ENCODE results near the gene SH3BGRL3.
A peak's percentile ranks its signal among the peaks of the same experiment; 100 is the strongest.
"Not testable (repeated sequence)": the region's sequence is repeated elsewhere in the genome, so short reads cannot be mapped to it uniquely, and the experiment has no call there.

SH3BGRL3 gene

DNA sequence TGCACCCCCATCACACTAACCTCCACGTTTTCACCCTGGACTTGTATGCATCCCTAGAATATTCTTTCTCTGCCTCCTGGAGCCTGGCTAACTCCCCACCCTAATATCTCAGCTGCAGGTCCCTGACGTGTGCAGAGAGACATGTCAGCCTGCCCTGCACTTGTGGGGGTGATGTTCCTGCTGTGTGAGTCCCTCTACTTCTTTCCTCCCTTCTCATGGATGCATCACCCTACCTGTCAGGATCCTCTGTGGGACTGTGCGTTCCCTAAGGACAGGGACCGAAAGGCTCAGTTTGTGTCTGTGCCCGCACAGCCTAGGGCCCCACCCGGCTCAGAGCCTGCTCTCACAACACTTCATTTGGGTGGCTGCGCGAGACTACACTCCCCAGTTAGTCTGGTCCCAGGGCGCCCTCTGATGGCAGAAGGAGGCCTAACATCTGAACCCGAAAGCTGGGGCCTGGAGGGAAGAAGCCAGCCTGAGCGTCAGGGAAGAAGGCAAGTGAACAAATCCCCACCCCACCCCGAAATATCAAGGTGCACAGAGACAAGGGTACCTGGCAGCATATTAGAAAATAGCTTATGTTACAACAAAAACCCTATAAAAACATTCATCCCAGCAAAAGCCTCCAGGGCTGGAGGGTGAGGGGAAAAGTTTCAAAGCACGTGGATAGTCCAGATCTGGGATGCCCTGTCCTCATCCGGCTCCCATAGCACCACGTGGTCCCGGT, 41.6 kb downstream of the SH3BGRL3 start:
- Histone ChIP-seq H3K4me3 (ENCODE audit: low read length in 2 of 2) (peak overlapping the region in 1 of 2 donors; percentile 47), H3K27ac (ENCODE audit: low read length) (no peak overlapping the region), H3K36me3 (ENCODE audit: control insufficient read depth in 2 of 2, insufficient read depth in 2 of 2, low read length in 2 of 2) (no peaks in the 10 kb centered on the region), H3K27me3 (ENCODE audit: control insufficient read depth in 1 of 2, insufficient read depth in 2 of 2, low read length in 2 of 2) (peaks cover 4 to 7% of the 10 kb centered on the region in 2 donors), H3K9ac (ENCODE audit: low read length in 2 of 2) (peak overlapping the region; percentile 37 to 58), H3K4me1 (ENCODE audit: control insufficient read depth, insufficient read depth, low read length) (peaks cover 7% of the 10 kb centered on the region), H3K9me3 (ENCODE audit: control insufficient read depth in 2 of 2, low read length in 2 of 2) (no peaks in the 10 kb centered on the region)

DNA sequence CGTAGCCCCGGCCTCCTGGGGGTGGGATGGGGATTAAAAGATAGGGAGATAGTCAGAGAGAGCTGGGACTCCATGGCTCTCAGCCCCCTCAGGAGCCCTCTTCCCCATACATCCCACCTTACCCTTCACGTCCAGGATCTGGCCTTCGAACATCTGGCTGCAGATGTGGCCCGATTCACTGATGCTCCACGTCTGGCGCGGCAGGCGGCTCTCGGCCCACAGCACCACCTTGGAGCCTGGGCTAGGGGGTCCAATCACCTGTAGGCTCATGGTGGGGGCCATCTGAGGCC, 42.1 kb downstream of the SH3BGRL3 start:
- Histone ChIP-seq H3K27ac (ENCODE audit: low read length) (no peak overlapping the region), H3K36me3 (ENCODE audit: control insufficient read depth in 2 of 2, insufficient read depth in 2 of 2, low read length in 2 of 2) (no peaks in the 10 kb centered on the region), H3K4me3 (ENCODE audit: low read length in 2 of 2) (no peak overlapping the region), H3K9me3 (ENCODE audit: control insufficient read depth in 2 of 2, low read length in 2 of 2) (no peaks in the 10 kb centered on the region), H3K4me1 (ENCODE audit: control insufficient read depth, insufficient read depth, low read length) (peaks cover 7% of the 10 kb centered on the region), H3K27me3 (ENCODE audit: control insufficient read depth in 1 of 2, insufficient read depth in 2 of 2, low read length in 2 of 2) (peaks cover 4 to 7% of the 10 kb centered on the region in 2 donors), H3K9ac (ENCODE audit: low read length in 2 of 2) (peak overlapping the region; percentile 37 to 58)

DNA sequence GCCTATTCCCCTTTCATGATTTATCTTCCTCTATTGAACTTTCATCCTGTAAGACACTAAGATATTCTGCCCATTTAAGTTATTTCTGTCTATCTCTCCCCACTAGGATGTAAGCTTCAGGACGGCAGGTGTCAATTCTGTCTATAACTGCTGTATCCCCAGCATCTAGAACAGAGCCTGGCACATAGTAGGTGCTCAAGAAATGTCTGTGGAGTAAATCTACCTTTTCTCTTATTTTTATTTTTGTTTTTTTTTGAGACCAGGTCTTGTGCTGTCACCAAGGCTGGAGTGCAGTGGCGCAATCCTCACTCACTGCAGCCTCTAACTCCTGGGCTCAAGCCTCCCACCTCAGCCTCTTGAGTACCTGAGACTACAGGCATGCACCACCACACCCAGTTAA, 43.5 kb downstream of the SH3BGRL3 start:
- H3K36me3 ChIP-seq (ENCODE audit: control insufficient read depth in 2 of 2, insufficient read depth in 2 of 2, low read length in 2 of 2), result no peaks in the 10 kb centered on the region
- H3K4me3 ChIP-seq (ENCODE audit: low read length in 2 of 2), result no peak overlapping the region
- no peak overlapping the region for H3K27ac ChIP-seq (ENCODE audit: low read length)
- H3K9me3 ChIP-seq (ENCODE audit: control insufficient read depth in 2 of 2, low read length in 2 of 2), result no peaks in the 10 kb centered on the region
- peaks cover 4 to 7% of the 10 kb centered on the region in 2 donors for H3K27me3 ChIP-seq (ENCODE audit: control insufficient read depth in 1 of 2, insufficient read depth in 2 of 2, low read length in 2 of 2)
- H3K9ac ChIP-seq (ENCODE audit: low read length in 2 of 2), result no peak overlapping the region
- H3K4me1 ChIP-seq (ENCODE audit: control insufficient read depth, insufficient read depth, low read length), result peaks cover 7% of the 10 kb centered on the region

DNA sequence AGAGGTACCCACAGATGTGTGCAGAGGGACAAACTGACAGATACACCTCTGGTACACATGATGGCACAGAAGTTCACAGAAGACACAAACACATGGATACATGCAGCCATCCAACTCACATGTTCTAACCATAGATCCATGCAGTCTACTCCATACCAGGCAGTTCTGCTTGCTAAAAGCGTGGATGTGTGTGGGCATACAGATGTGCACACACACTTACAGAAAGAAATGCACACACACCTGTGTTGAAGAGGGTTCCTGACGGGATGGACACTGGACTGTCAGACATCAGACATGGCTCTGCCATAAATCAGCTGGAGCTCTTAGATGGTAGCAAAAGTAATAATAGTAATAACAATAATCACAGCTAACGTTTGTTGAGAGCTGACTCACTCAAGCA, 44.7 kb downstream of the SH3BGRL3 start:
- H3K4me1 ChIP-seq (ENCODE audit: control insufficient read depth, insufficient read depth, low read length), result peaks cover 7% of the 10 kb centered on the region
- peaks cover 4 to 7% of the 10 kb centered on the region in 2 donors for H3K27me3 ChIP-seq (ENCODE audit: control insufficient read depth in 1 of 2, insufficient read depth in 2 of 2, low read length in 2 of 2)
- H3K27ac ChIP-seq (ENCODE audit: low read length), result no peak overlapping the region
- H3K36me3 ChIP-seq (ENCODE audit: control insufficient read depth in 2 of 2, insufficient read depth in 2 of 2, low read length in 2 of 2), result no peaks in the 10 kb centered on the region
- H3K4me3 ChIP-seq (ENCODE audit: low read length in 2 of 2), result no peak overlapping the region
- H3K9ac ChIP-seq (ENCODE audit: low read length in 2 of 2), result no peak overlapping the region
- H3K9me3 ChIP-seq (ENCODE audit: control insufficient read depth in 2 of 2, low read length in 2 of 2), result no peaks in the 10 kb centered on the region

DNA sequence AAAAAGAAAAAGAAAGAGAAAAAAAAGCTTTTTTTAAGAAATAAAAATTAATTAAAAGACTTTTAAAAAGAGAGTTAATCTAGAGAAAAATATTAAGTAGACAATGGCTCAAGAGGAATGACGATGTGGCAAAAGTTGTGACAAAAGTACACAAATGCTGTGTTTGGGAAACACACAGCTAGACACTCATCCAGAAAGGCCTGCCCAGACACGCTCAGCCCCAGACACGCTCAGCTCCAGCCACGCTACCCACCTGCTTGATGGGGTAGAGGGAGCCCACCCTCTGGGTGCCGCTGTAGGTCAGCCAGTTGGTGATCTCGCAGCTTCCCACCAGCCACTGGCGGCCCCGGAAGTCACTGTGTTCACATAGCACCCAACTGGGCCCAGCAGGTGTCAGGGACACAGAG, 48.1 kb downstream of the SH3BGRL3 start:
- Histone ChIP-seq H3K36me3 (ENCODE audit: control insufficient read depth in 2 of 2, insufficient read depth in 2 of 2, low read length in 2 of 2) (no peaks in the 10 kb centered on the region), H3K9me3 (ENCODE audit: control insufficient read depth in 2 of 2, low read length in 2 of 2) (no peaks in the 10 kb centered on the region), H3K4me3 (ENCODE audit: low read length in 2 of 2) (no peak overlapping the region), H3K27ac (ENCODE audit: low read length) (no peak overlapping the region), H3K27me3 (ENCODE audit: control insufficient read depth in 1 of 2, insufficient read depth in 2 of 2, low read length in 2 of 2) (peaks cover 4 to 14% of the 10 kb centered on the region in 2 donors), H3K9ac (ENCODE audit: low read length in 2 of 2) (no peak overlapping the region), H3K4me1 (ENCODE audit: control insufficient read depth, insufficient read depth, low read length) (no peaks in the 10 kb centered on the region)

DNA sequence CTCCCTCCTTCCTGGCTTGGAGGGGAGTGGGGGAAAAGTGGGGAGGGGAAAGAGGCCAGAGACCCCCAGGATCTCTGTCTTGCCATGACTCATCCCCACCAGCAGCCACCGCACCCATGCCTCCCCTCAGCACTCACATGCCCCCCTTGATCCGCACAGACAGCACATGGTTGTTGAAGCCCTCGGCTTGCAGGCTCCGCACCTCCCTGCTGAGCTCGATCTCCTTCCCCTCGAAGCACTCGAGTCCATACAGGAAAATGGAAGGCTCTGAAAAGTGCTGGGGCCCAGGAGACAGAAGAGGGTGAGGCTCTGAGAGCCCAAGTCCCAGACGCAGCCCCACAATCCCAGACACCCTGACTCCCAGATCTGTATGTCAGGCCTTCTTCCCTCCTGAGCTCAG, 48.7 kb downstream of the SH3BGRL3 start:
- H3K9ac ChIP-seq (ENCODE audit: low read length in 2 of 2), result no peak overlapping the region
- no peak overlapping the region for H3K4me3 ChIP-seq (ENCODE audit: low read length in 2 of 2)
- H3K27ac ChIP-seq (ENCODE audit: low read length), result no peak overlapping the region
- peaks cover 6 to 17% of the 10 kb centered on the region in 2 donors for H3K27me3 ChIP-seq (ENCODE audit: control insufficient read depth in 1 of 2, insufficient read depth in 2 of 2, low read length in 2 of 2)
- H3K4me1 ChIP-seq (ENCODE audit: control insufficient read depth, insufficient read depth, low read length), result no peaks in the 10 kb centered on the region
- no peaks in the 10 kb centered on the region for H3K36me3 ChIP-seq (ENCODE audit: control insufficient read depth in 2 of 2, insufficient read depth in 2 of 2, low read length in 2 of 2)
- no peaks in the 10 kb centered on the region for H3K9me3 ChIP-seq (ENCODE audit: control insufficient read depth in 2 of 2, low read length in 2 of 2)

DNA sequence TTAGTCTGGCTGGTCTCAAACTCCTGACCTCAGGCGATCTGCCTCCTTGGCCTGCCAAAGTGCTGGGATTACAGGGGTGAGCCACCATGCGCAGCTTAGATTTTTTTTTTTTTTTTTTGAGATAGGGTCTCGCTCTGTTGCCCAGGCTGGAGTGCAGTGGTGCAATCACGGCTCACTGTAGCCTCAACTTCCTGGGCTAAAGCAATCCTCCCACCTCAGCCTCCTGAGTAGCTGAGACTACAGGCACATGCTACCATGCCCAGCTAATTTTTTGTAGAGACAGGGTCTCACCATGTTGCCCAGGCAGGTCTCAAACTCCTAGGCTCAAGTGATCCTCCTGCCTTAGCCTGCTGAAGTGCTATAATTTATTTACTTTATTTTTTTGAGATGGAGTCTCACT, 49.5 kb downstream of the SH3BGRL3 start:
- H3K27ac ChIP-seq (ENCODE audit: low read length); H3K4me3 ChIP-seq (ENCODE audit: low read length in 2 of 2); H3K9me3 ChIP-seq (ENCODE audit: control insufficient read depth in 2 of 2, low read length in 2 of 2); H3K36me3 ChIP-seq (ENCODE audit: control insufficient read depth in 2 of 2, insufficient read depth in 2 of 2, low read length in 2 of 2); H3K4me1 ChIP-seq (ENCODE audit: control insufficient read depth, insufficient read depth, low read length); H3K9ac ChIP-seq (ENCODE audit: low read length in 2 of 2): not testable (repeated sequence)
- H3K27me3 ChIP-seq (ENCODE audit: control insufficient read depth in 1 of 2, insufficient read depth in 2 of 2, low read length in 2 of 2), result peaks cover 11 to 23% of the 10 kb centered on the region in 2 donors

DNA sequence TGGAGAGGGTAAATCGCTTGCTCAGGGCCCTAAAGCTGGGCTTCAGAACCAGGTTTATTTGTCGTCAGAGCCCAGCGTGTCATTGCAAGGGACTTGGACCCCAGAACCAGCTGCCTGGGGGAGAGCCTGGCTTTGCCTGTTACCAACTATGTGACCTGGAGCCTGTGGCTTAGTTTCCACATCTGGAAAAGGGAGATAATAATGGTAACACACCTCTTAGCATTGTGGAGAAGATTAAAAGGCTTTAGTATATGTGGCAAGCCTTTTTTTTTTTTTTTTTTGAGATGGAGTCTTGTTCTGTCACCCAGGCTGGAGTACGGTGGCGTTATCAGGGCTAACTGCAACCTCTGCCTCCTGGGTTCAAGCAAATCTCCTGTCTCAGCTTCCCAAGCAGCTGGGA, 50.4 kb downstream of the SH3BGRL3 start:
- no peak overlapping the region for H3K9ac ChIP-seq (ENCODE audit: low read length in 2 of 2)
- no peaks in the 10 kb centered on the region for H3K4me1 ChIP-seq (ENCODE audit: control insufficient read depth, insufficient read depth, low read length)
- no peaks in the 10 kb centered on the region for H3K36me3 ChIP-seq (ENCODE audit: control insufficient read depth in 2 of 2, insufficient read depth in 2 of 2, low read length in 2 of 2)
- no peak overlapping the region for H3K4me3 ChIP-seq (ENCODE audit: low read length in 2 of 2)
- no peaks in the 10 kb centered on the region for H3K9me3 ChIP-seq (ENCODE audit: control insufficient read depth in 2 of 2, low read length in 2 of 2)
- H3K27ac ChIP-seq (ENCODE audit: low read length), result no peak overlapping the region
- peaks cover 18 to 24% of the 10 kb centered on the region in 2 donors for H3K27me3 ChIP-seq (ENCODE audit: control insufficient read depth in 1 of 2, insufficient read depth in 2 of 2, low read length in 2 of 2)

Data from stomach smooth muscle (tissue), 2 donors.